GM12875 (cell line): ENCODE data around the gene NPAS2.

ENCODE experiments used
- H3K4me3 ChIP-seq: one replicate; pipeline ENCODE4 v1.5.1; 2011; ENCODE audit warnings: low read depth, low read length, control low read depth
- TF ChIP-seq, protein P1 (sequence below): IDR thresholded peaks from 2 replicates; pipeline ENCODE4 v1.5.1; 2011; ENCODE audit warnings: low read depth, mild to moderate bottlenecking, control low read depth, inconsistent platforms, low read length, moderate library complexity, borderline replicate concordance; ENCODE audit not compliant: insufficient read depth

NPAS2 gene

DNA sequence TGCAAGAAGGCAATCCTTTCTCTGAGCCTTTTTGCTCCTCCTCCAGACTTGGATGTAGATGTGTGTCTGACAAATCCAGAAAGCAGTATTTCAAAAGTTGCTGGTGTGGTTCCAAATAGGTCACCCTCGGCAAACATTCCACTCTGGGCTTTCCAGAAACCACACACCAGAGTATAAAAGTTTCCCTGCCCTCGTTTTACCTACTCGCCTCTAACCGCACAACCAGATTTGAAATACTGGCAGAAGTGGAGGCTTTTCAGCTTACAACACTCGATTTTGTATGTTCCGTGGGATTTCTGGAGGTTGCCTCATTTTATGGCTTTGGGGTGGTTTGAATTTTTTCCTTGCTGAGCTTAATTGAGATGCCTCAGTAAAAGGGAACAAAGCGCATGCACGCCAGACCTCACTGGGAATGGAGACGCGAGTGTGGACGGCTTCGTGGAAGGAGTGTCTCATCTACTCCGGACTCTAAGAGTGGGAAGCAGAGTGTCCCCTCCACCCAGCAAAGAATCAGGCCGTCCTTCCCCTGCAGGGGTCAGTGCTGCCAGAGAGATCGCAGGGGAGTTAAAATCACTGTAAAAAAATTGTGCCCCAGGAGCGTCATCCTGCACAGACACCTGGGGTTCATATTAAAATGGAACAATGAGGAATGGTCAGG is 138.2 kb downstream of the NPAS2 start:
- H3K4me3 ChIP-seq: no peak overlapping the region
- TF ChIP-seq, protein P1, sequence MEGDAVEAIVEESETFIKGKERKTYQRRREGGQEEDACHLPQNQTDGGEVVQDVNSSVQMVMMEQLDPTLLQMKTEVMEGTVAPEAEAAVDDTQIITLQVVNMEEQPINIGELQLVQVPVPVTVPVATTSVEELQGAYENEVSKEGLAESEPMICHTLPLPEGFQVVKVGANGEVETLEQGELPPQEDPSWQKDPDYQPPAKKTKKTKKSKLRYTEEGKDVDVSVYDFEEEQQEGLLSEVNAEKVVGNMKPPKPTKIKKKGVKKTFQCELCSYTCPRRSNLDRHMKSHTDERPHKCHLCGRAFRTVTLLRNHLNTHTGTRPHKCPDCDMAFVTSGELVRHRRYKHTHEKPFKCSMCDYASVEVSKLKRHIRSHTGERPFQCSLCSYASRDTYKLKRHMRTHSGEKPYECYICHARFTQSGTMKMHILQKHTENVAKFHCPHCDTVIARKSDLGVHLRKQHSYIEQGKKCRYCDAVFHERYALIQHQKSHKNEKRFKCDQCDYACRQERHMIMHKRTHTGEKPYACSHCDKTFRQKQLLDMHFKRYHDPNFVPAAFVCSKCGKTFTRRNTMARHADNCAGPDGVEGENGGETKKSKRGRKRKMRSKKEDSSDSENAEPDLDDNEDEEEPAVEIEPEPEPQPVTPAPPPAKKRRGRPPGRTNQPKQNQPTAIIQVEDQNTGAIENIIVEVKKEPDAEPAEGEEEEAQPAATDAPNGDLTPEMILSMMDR: no peak

GRCh38 chr2:100959225-100959880 is 139.4 kb downstream of the NPAS2 start:
- H3K4me3 ChIP-seq: no peak overlapping the region
- TF ChIP-seq, protein P1: no peak

- TF ChIP-seq, protein P1: no peak
- H3K4me3 ChIP-seq: no peak overlapping the region
Measured at GRCh38 chr2:100960688-100961087, 140.7 kb downstream of the NPAS2 start.

GRCh38 chr2:100962366-100963025 is 142.6 kb downstream of the NPAS2 start:
- no peak overlapping the region for H3K4me3 ChIP-seq
- TF ChIP-seq, protein P1: no peak

- TF ChIP-seq, protein P1: no peak
Measured at GRCh38 chr2:100963026-100963375, 143.1 kb downstream of the NPAS2 start.

GRCh38 chr2:100964222-100964621 is 144.3 kb downstream of the NPAS2 start:
- TF ChIP-seq, protein P1: no peak
- H3K4me3 ChIP-seq: no peak overlapping the region

More at GRCh38 chr2:100963026-100963375, 143.1 kb downstream of the NPAS2 start:
- no peak overlapping the region for H3K4me3 ChIP-seq
